ENCODE data around the gene PGF. TPM values are rescaled to one million over a fixed set of nuclear protein-coding genes. Genes with fewer than 3 reads are reported as not detected.

PGF gene
- total RNA-seq, 6 donors from 2014 or later, result 0.89 to 21.3 (median 5.0) TPM

- H3K9me3 ChIP-seq, result no peaks in the 10 kb centered on the region
- peaks cover 0 to 11% (median 0%) of the 10 kb centered on the region in 4 donors for H3K27me3 ChIP-seq
- H3K36me3 ChIP-seq, result no peaks in the 10 kb centered on the region
- 3% methylated on average over 3 of the region's 3 CpGs; no CpG with 5 or more reads in 1 of the 2 donors for WGBS, 2 donors
- DNase-seq (no peak), ATAC-seq (ENCODE audit: low FRiP score in 2 of 2) (peak in 1 of 2 donors; percentile 3)
- TF ChIP-seq EP300 (IDR thresholded peaks at IDR 0.05) (no peak), POLR2A (IDR thresholded peaks at IDR 0.05) (no peak), POLR2AphosphoS5 (IDR thresholded peaks at IDR 0.05) (no peak)
- TF ChIP-seq, protein P1, sequence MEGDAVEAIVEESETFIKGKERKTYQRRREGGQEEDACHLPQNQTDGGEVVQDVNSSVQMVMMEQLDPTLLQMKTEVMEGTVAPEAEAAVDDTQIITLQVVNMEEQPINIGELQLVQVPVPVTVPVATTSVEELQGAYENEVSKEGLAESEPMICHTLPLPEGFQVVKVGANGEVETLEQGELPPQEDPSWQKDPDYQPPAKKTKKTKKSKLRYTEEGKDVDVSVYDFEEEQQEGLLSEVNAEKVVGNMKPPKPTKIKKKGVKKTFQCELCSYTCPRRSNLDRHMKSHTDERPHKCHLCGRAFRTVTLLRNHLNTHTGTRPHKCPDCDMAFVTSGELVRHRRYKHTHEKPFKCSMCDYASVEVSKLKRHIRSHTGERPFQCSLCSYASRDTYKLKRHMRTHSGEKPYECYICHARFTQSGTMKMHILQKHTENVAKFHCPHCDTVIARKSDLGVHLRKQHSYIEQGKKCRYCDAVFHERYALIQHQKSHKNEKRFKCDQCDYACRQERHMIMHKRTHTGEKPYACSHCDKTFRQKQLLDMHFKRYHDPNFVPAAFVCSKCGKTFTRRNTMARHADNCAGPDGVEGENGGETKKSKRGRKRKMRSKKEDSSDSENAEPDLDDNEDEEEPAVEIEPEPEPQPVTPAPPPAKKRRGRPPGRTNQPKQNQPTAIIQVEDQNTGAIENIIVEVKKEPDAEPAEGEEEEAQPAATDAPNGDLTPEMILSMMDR (IDR thresholded peaks at IDR 0.05), result no peak
- peaks cover 7 to 20% (median 15%) of the 10 kb centered on the region in 4 donors for H3K4me1 ChIP-seq
- H3K4me3 ChIP-seq, result peak overlapping the region; percentile 27 to 64 (median 51)
- H3K27ac ChIP-seq, result peak overlapping the region in 1 of 4 donors; percentile 17
These were observed 509 bp downstream of the PGF start for GRCh38 chr14:74954947-74955228.

GRCh38 chr14:74954232-74954946 lies 1.0 kb downstream of the PGF start:
- H3K9me3 ChIP-seq, result no peaks in the 10 kb centered on the region
- peak in 1 of 2 donors; percentile 78 for DNase-seq
- 60 to 64% methylated on average over 9 to 12 of the region's 18 CpGs for WGBS, 2 donors
- peak overlapping the region in 1 of 4 donors; percentile 21 for H3K27ac ChIP-seq
- H3K4me3 ChIP-seq, result peak overlapping the region in 3 of 4 donors; percentile 44 to 64 (median 58)
- ATAC-seq (ENCODE audit: low FRiP score in 2 of 2), result no peak
- H3K36me3 ChIP-seq, result no peaks in the 10 kb centered on the region
- peaks cover 0 to 11% (median 0%) of the 10 kb centered on the region in 4 donors for H3K27me3 ChIP-seq
- peaks cover 7 to 20% (median 15%) of the 10 kb centered on the region in 4 donors for H3K4me1 ChIP-seq
- TF ChIP-seq POLR2AphosphoS5 (IDR thresholded peaks at IDR 0.05) (no peak), POLR2A (IDR thresholded peaks at IDR 0.05) (no peak), EP300 (IDR thresholded peaks at IDR 0.05) (no peak)
- TF ChIP-seq, protein P1 (IDR thresholded peaks at IDR 0.05), result no peak

DNA sequence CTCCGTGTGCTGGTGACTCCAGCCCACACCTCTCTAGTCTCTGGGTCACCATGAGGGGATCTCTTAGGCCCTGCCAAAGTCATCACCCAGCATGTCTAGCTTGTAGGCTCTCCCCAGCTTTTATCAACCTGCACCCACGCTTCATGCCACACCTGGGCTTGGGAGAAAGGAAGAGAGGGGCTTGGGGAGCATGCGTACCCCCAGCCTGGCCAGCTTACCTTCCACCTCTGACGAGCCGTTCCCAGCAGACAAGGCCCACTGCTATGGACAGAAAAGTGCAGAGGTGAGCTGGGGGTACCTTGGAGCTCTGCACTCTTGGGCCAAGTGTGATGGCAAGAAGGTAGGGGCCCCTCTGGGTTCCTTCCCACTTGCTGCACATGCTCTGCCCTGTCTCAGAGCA lies 1.7 kb downstream of the PGF start:
- 81 to 86% methylated on average over 3 to 5 of the region's 5 CpGs for WGBS, 2 donors
- Histone ChIP-seq H3K4me3 (peak overlapping the region in 3 of 4 donors; percentile 44 to 64 (median 58)), H3K9me3 (no peaks in the 10 kb centered on the region), H3K4me1 (peaks cover 7 to 20% (median 15%) of the 10 kb centered on the region in 4 donors), H3K27me3 (peaks cover 0 to 11% (median 0%) of the 10 kb centered on the region in 4 donors), H3K36me3 (no peaks in the 10 kb centered on the region), H3K27ac (no peak overlapping the region)
- TF ChIP-seq POLR2A (IDR thresholded peaks at IDR 0.05) (no peak), EP300 (IDR thresholded peaks at IDR 0.05) (no peak), POLR2AphosphoS5 (IDR thresholded peaks at IDR 0.05) (no peak)
- TF ChIP-seq, protein P1 (IDR thresholded peaks at IDR 0.05), result no peak
- ATAC-seq (ENCODE audit: low FRiP score in 2 of 2) (no peak), DNase-seq (no peak)

- peaks cover 0 to 11% (median 0%) of the 10 kb centered on the region in 4 donors for H3K27me3 ChIP-seq
- H3K27ac ChIP-seq, result no peak overlapping the region
- no peaks in the 10 kb centered on the region for H3K36me3 ChIP-seq
- ATAC-seq (ENCODE audit: low FRiP score in 2 of 2) (no peak), DNase-seq (peak in 1 of 2 donors; percentile 42)
- no peak for TF ChIP-seq POLR2A (IDR thresholded peaks at IDR 0.05)
- no peak for TF ChIP-seq EP300 (IDR thresholded peaks at IDR 0.05)
- no peak for TF ChIP-seq POLR2AphosphoS5 (IDR thresholded peaks at IDR 0.05)
- TF ChIP-seq, protein P1 (IDR thresholded peaks at IDR 0.05), result no peak
- H3K4me1 ChIP-seq, result peaks cover 7 to 20% (median 15%) of the 10 kb centered on the region in 4 donors
- H3K9me3 ChIP-seq, result no peaks in the 10 kb centered on the region
- 71 to 77% methylated on average over 12 to 18 of the region's 18 CpGs for WGBS, 2 donors
- H3K4me3 ChIP-seq, result peak overlapping the region in 1 of 4 donors; percentile 64
These were observed 2.5 kb downstream of the PGF start for GRCh38 chr14:74952697-74953484.

Measured in upper lobe of left lung (tissue), 6 donors.